ENCODE data around the gene IWS1.
"Not testable (repeated sequence)": the region's sequence is repeated elsewhere in the genome, so short reads cannot be mapped to it uniquely, and the experiment has no call there.

IWS1 gene

GRCh38 chr2:127560201-127560930 lies 34.1 kb upstream of the IWS1 start:
- DNase-seq = peak; percentile 42

GRCh38 chr2:127559454-127559853 lies 33.2 kb upstream of the IWS1 start:
- DNase-seq = peak; percentile 42

- no peak for DNase-seq
Observed at GRCh38 chr2:127558911-127559310, 32.6 kb upstream of the IWS1 start.

GRCh38 chr2:127552846-127553245 lies 26.6 kb upstream of the IWS1 start:
- no peak for DNase-seq

GRCh38 chr2:127552336-127552735 lies 26.0 kb upstream of the IWS1 start:
- DNase-seq = no peak

GRCh38 chr2:127551221-127551930 lies 25.1 kb upstream of the IWS1 start:
- DNase-seq = peak; percentile 42

GRCh38 chr2:127546797-127547196 lies 20.5 kb upstream of the IWS1 start:
- no peak for DNase-seq

GRCh38 chr2:127545796-127546195 lies 19.5 kb upstream of the IWS1 start:
- no peak for DNase-seq

- DNase-seq = no peak
Observed at GRCh38 chr2:127545189-127545588, 18.9 kb upstream of the IWS1 start.

GRCh38 chr2:127543013-127543501 lies 16.8 kb upstream of the IWS1 start:
- DNase-seq = not testable (repeated sequence)

- no peak for DNase-seq
Observed at GRCh38 chr2:127542231-127542630, 15.9 kb upstream of the IWS1 start.

- DNase-seq = no peak
Observed at GRCh38 chr2:127541809-127542208, 15.5 kb upstream of the IWS1 start.

- no peak for DNase-seq
Observed at GRCh38 chr2:127537644-127538043, 11.4 kb upstream of the IWS1 start.

GRCh38 chr2:127536707-127537541 lies 10.6 kb upstream of the IWS1 start:
- DNase-seq = no peak

GRCh38 chr2:127535918-127536317 lies 9.6 kb upstream of the IWS1 start:
- no peak for DNase-seq

- no peak for DNase-seq
Observed at GRCh38 chr2:127535422-127535901, 9.2 kb upstream of the IWS1 start, which contains the start of gene MYO7B. MYO7B (plus strand) TSS chr2:127535683; CDS start chr2:127559723, 24,040 bp downstream.

GRCh38 chr2:127532296-127532695 lies 6.0 kb upstream of the IWS1 start:
- DNase-seq = no peak

GRCh38 chr2:127531221-127531648 lies 4.9 kb upstream of the IWS1 start:
- DNase-seq = no peak

GRCh38 chr2:127530245-127531140 lies 4.2 kb upstream of the IWS1 start:
- DNase-seq = no peak

GRCh38 chr2:127529416-127529815 lies 3.1 kb upstream of the IWS1 start:
- not testable (repeated sequence) for DNase-seq

- DNase-seq = no peak
Observed at GRCh38 chr2:127528487-127528886, 2.2 kb upstream of the IWS1 start.

Data from islet precursor cell (in vitro differentiated cells).